SU-DHL-6 (cell line): ENCODE data around the gene ABR.

ENCODE experiments used
- H2AFZ ChIP-seq: fragments of 200-600 bp; sonication (generic); 2 replicates; pipeline ENCODE4 v1.6.1; 2014; ENCODE audit warnings: low read depth, mild to moderate bottlenecking, moderate library complexity, mixed read lengths, antibody characterized with exemption, low read length; ENCODE audit not compliant: severe bottlenecking
- H3F3A ChIP-seq: fragments of 200-600 bp; shearing (Covaris generic); 2 replicates; pipeline ENCODE4 v1.6.0; 2016; ENCODE audit warnings: antibody characterized with exemption, mild to moderate bottlenecking; ENCODE audit not compliant: insufficient read depth
- H3K27ac ChIP-seq: fragments of 200-600 bp; sonication (generic); 2 replicates; pipeline ENCODE4 v1.5.1; 2016; ENCODE audit warnings: low read depth, mild to moderate bottlenecking, low read length, moderate library complexity, mixed read lengths
- H3K27me3 ChIP-seq: fragments of 200-600 bp; sonication (generic), shearing (Covaris generic); 2 replicates; pipeline ENCODE4 v1.6.0; 2014; ENCODE audit warnings: mild to moderate bottlenecking, low read length
- H3K36me3 ChIP-seq: fragments of 200-600 bp; sonication (generic); 2 replicates; pipeline ENCODE4 v1.6.1; 2014; ENCODE audit warnings: mild to moderate bottlenecking, low read length, mixed read lengths
- H3K4me2 ChIP-seq: fragments of 300-600, 200-600 bp; shearing (Covaris generic), sonication (generic); 2 replicates; pipeline ENCODE4 v1.6.0; 2014; ENCODE audit warnings: low read length, low read depth, mild to moderate bottlenecking; ENCODE audit not compliant: poor library complexity, severe bottlenecking
- H3K4me3 ChIP-seq: fragments of 200-600 bp; sonication (generic); 2 replicates; pipeline ENCODE4 v1.5.1; 2014; ENCODE audit warnings: antibody characterized with exemption, low read length, mild to moderate bottlenecking, mixed read lengths; ENCODE audit not compliant: insufficient read depth, poor library complexity, severe bottlenecking
- H3K79me2 ChIP-seq: fragments of 200-600 bp; sonication (generic); 2 replicates; pipeline ENCODE4 v1.6.1; 2014; ENCODE audit warnings: mild to moderate bottlenecking, low read length, moderate library complexity; ENCODE audit not compliant: insufficient read depth
- H3K9ac ChIP-seq: fragments of 200-600 bp; sonication (generic); 2 replicates; pipeline ENCODE4 v1.7.0; 2014; ENCODE audit warnings: mild to moderate bottlenecking, low read length
- H3K9me2 ChIP-seq: fragments of 200-600 bp; sonication (generic); replicated peaks from 2 replicates; pipeline ENCODE4 v1.6.1; 2014; ENCODE audit warnings: low read length; ENCODE audit not compliant: insufficient read depth
- H3K9me3 ChIP-seq: fragments of 200-600 bp; sonication (generic); 2 replicates; pipeline ENCODE4 v1.6.1; 2014; ENCODE audit warnings: low read length, mixed read lengths; ENCODE audit not compliant: insufficient read depth
- H4K20me1 ChIP-seq: fragments of 200-600 bp; sonication (generic); 2 replicates; pipeline ENCODE4 v1.6.1; 2014; ENCODE audit warnings: low read depth, mild to moderate bottlenecking, antibody characterized with exemption, low read length, moderate library complexity, mixed read lengths
- EZH2phosphoT487 ChIP-seq: fragments of 200-600 bp; sonication (generic), shearing (Covaris generic); conservative IDR thresholded peaks from 2 replicates; pipeline ENCODE4 v1.6.1; 2018; ENCODE audit warnings: mild to moderate bottlenecking, antibody characterized with exemption, low read length, moderate library complexity, mixed read lengths
- TF ChIP-seq, protein P1 (sequence below): fragments of 200-600 bp; sonication (generic); IDR thresholded peaks from one replicate; pipeline ENCODE4 v1.5.1; 2017; ENCODE audit warnings: antibody characterized with exemption, mild to moderate bottlenecking, low read length, moderate library complexity; ENCODE audit not compliant: insufficient read depth, poor library complexity, severe bottlenecking

ABR gene

GRCh38 chr17:1197781-1198490 lies 18.2 kb upstream of the ABR start:
- Histone ChIP-seq H4K20me1 (no peaks in the 10 kb centered on the region), H3K27ac (peak overlapping the region; percentile 98), H3F3A (peaks cover 52% of the 10 kb centered on the region), H3K36me3 (no peaks in the 10 kb centered on the region), H2AFZ (no peak overlapping the region), H3K4me3 (no peak overlapping the region), H3K9me3 (no peaks in the 10 kb centered on the region), H3K4me2 (peak overlapping the region; percentile 67), H3K27me3 (no peaks in the 10 kb centered on the region), H3K9me2 (no peaks in the 10 kb centered on the region), H3K9ac (peak overlapping the region; percentile 38), H3K79me2 (peaks cover 35% of the 10 kb centered on the region)
- TF ChIP-seq, protein P1, sequence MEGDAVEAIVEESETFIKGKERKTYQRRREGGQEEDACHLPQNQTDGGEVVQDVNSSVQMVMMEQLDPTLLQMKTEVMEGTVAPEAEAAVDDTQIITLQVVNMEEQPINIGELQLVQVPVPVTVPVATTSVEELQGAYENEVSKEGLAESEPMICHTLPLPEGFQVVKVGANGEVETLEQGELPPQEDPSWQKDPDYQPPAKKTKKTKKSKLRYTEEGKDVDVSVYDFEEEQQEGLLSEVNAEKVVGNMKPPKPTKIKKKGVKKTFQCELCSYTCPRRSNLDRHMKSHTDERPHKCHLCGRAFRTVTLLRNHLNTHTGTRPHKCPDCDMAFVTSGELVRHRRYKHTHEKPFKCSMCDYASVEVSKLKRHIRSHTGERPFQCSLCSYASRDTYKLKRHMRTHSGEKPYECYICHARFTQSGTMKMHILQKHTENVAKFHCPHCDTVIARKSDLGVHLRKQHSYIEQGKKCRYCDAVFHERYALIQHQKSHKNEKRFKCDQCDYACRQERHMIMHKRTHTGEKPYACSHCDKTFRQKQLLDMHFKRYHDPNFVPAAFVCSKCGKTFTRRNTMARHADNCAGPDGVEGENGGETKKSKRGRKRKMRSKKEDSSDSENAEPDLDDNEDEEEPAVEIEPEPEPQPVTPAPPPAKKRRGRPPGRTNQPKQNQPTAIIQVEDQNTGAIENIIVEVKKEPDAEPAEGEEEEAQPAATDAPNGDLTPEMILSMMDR, result no peak
- TF ChIP-seq EZH2phosphoT487, result no peak

DNA sequence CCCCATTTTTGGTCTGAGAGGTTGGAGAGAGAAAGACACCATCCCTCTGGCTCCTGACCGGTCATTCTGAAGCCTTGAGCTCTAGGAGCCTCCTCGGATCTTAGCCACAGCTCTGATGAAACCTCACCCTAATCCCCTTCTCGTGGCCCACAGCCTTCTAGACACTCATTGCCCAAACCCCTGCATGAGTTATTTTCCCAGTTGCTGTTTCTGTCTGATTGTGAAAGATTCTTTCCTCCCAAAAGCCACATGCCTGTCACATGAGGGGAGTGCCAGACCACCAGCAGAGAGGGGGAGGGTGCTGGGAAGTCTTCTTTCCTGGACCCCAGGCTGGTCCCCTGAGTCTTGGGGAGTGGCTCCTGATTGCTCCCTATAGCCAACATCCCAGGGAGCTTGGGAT lies 17.6 kb upstream of the ABR start:
- peak overlapping the region; percentile 38 for H3K9ac ChIP-seq
- no peak overlapping the region for H3K4me3 ChIP-seq
- H3K79me2 ChIP-seq, result peaks cover 31% of the 10 kb centered on the region
- TF ChIP-seq, protein P1, result no peak
- no peak for TF ChIP-seq EZH2phosphoT487
- H3K9me2 ChIP-seq, result no peaks in the 10 kb centered on the region
- peak overlapping the region; percentile 67 for H3K4me2 ChIP-seq
- H3F3A ChIP-seq, result peaks cover 46% of the 10 kb centered on the region
- H2AFZ ChIP-seq, result no peak overlapping the region
- no peaks in the 10 kb centered on the region for H3K27me3 ChIP-seq
- no peaks in the 10 kb centered on the region for H3K36me3 ChIP-seq
- no peaks in the 10 kb centered on the region for H3K9me3 ChIP-seq
- H3K27ac ChIP-seq, result peak overlapping the region; percentile 98
- H4K20me1 ChIP-seq, result no peaks in the 10 kb centered on the region

DNA sequence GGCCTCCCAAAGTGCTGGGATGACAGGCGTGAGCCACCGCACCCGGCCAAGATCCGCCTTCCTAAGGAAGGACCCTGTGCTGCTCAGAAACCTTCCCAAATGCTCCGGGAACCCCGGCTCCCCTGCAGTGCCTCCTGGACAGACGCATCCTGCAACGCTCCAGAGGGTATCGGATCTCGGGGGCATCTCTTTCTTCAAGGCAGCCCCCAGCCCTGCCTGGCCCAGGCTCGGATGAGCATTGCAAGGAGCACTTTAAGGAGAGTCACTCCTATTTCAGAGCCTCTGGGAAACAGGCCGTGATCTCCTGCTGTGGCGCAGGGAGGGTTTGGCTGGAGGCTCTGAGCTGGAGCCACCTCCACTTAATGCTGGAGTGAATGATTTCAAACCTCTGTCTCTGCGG lies 17.2 kb upstream of the ABR start:
- Histone ChIP-seq H3K9me2 (no peaks in the 10 kb centered on the region), H2AFZ (no peak overlapping the region), H3F3A (peaks cover 42% of the 10 kb centered on the region), H3K4me3 (no peak overlapping the region), H3K9me3 (no peaks in the 10 kb centered on the region), H3K9ac (peak overlapping the region; percentile 38), H3K4me2 (peak overlapping the region; percentile 67), H3K27ac (peak overlapping the region; percentile 98), H4K20me1 (no peaks in the 10 kb centered on the region), H3K79me2 (peaks cover 27% of the 10 kb centered on the region), H3K36me3 (no peaks in the 10 kb centered on the region), H3K27me3 (no peaks in the 10 kb centered on the region)
- no peak for TF ChIP-seq EZH2phosphoT487
- TF ChIP-seq, protein P1, result no peak
